Activated T-cell treated with anti-CD3 and anti-CD28 coated beads for 24 hours (primary cell): ENCODE results near the gene CTDSP2.
"Not testable (repeated sequence)": the region's sequence is repeated elsewhere in the genome, so short reads cannot be mapped to it uniquely, and the experiment has no call there.

Experiments used
- DNase-seq: peaks from one replicate; pipeline ENCODE4 v3.0.0-alpha.2; 2020; ENCODE audit warnings: low read depth

CTDSP2 gene

DNA sequence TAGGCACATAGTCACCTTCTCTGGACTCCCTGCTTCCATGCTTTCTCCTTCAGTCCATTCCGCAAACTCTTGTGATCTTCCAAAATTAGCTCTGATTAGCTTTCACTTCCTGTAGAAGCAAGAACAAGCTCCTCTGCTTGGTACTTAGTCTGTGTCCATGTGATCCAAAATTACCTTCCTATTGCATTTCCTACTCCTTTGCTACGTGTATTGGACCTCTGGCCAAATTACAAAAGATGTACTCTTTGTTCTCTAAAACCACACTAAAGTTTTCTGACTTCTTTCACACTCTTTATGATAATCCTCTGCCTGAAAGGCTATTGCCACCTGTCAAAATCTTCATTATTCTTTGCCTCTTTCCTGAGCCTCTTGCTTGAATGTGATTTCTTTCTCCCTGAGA is 64.7 kb downstream of the CTDSP2 start:
- no peak for DNase-seq

DNA sequence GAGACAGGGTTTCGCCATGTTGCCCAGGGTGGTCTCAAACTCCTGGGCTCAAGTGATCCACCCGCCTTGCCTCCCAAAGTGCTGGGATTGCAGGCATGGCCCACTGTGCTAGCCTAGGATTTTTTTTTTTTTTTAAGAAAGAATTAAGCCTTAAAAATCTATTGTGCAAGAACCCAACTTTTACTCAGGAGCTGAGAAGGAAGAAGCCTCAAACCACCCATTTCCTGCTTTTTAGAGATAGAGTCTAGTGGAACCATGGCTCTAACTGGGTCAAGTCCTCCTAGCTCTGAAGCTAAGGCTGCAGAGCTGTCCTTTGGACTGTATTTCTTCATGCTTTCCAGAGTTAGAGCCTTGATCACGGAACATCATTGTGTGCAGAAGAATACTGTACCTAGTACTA is 65.3 kb downstream of the CTDSP2 start:
- no peak for DNase-seq

DNA sequence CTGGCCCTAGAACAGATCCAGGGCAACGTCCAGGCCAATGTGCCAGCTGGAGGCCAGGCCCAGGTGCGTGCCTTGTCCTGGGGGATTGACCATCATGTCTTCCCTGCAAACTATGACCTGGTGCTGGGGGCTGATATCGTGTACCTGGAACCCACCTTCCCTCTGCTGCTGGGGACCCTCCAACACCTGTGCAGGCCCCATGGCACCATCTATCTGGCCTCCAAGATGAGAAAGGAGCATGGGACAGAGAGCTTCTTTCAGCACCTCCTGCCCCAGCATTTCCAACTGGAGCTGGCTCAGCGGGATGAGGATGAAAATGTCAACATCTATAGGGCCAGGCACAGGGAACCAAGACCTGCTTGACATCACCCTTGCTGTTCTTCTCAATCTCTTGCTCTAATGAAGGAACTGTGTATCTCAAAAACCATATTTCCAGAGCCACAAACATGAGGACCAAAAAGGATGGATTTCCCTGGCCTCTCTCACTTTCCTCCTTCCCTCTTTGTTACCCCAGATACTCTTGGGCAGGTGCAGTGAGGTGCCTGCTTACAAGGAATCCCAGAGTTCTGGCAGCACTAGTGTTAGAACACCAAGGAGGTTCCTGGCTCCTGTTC is 66.1 kb downstream of the CTDSP2 start:
- DNase-seq: no peak

DNA sequence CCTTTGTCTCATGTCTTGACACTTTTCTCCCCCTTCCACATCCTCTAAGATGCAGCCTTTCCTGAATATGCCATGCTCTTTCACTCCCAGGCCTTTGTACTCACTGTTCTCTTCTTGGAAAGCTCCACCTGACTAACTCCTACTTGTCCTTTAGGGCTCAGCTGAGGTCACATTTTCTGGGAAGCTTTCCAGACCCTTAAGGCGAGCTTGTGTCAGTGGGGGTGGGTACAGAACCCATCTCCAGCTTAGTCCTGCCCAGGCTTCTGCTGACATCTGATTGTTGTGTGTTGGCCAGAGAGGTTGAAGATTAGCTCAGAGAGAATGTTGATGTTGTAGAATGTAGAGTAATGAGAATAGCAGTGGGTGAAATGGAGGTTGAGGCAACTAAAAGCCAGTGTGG is 66.8 kb downstream of the CTDSP2 start:
- no peak for DNase-seq

DNA sequence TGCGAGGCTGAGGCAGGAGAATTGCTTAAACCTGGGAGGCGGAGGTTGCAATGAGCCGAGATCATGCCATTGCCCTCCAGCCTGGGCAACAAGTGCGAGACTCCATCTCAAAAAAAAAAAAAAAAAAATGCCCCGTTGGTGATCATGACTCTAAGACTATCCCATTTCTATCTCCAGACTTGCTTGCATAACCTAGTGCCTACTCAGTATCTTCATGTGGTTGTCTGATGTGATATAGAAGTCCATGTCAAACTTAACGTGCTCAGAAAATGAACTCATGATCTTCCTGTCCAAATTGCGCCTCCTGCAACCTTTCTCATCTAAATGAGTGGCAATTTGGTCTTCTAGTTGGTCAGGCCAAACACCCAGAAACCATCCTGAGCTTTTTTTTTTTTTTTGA is 68.6 kb downstream of the CTDSP2 start:
- DNase-seq: no peak

DNA sequence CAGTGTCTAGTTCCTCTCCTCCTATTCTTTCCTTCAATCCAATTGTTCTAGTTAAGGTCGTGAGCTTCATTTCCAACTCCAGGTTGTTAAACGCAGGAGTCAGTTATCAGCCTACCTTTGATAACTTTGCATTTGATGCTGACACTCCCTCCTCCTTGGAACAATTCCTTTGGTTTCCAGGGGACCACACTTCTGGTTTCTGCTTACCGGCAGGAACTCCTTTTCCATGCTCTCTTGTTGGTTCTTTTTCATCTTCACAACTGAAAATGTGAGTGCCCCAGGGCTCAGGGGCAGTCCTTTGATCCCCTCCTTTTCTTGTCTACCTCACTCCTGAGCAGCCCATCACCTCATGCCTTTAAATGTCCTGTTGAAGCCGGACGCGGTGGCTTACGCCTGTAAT is 69.2 kb downstream of the CTDSP2 start:
- DNase-seq: no peak

DNA sequence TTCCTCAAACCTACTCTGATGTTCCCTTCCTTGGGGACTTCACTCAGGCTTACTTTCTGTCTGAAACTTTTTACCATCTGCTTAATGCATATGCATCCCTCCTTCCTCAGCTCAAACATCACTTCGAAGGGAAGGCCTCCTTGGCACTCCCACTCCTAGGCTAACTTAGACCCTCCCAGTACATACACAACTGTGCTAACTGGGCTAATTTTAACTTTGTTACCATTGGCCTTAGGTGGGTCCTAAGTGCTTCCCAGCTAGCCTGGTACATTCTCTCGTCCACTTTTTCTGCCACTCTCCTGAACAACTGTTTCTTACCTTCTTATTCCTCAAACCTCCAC is 70.3 kb downstream of the CTDSP2 start:
- DNase-seq: no peak

DNA sequence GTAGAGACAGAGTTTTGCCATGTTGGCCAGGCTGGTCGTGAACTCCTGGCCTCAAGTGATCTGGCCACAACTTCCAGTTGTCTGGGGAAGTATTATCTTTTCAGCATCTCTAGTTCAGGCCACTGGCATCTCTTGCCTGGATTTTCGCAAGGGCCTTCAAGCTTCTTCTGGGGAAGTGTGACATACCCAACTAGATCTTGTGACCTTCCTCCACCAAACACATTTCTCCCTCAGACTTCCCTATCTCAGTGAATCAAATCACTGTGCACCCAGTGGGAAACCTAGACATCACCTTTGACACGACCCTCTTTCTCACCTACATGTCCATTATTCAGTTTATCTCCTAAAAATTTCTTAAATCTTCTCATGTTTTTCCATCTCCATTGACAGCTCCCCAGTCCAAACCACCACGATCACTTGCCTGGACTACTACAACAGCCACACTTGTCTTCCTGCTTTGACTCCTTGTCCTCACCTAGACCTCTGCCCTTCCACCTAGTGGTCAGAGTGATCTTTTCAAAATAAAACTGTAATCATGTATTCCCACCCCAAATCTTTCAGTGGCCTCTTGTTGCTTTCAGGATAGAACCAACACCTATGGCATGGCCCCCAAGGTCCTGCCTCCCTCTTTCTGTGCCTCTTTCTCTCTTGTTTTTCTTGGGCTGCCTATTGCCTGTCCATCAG is 70.8 kb downstream of the CTDSP2 start:
- no peak for DNase-seq

DNA sequence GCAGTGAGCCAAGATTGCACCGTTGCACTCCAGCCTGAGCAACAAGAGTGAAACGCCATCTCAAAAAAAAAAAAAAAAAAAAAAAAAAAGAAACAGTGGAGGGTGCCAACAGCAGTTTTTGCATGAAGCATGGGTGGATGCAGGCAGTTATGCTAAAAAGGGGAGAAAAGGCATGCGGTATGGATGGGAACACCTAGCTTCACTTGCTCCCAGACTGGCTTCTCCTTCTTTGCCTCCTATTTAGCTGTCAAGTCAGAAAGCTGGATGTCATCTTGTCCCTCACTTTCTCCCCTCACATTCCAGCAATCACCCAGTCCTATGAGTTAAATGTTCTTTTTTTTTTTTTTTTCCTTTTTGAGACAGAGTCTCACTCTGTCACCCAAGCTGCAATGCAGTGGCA is 71.5 kb downstream of the CTDSP2 start:
- no peak for DNase-seq

DNA sequence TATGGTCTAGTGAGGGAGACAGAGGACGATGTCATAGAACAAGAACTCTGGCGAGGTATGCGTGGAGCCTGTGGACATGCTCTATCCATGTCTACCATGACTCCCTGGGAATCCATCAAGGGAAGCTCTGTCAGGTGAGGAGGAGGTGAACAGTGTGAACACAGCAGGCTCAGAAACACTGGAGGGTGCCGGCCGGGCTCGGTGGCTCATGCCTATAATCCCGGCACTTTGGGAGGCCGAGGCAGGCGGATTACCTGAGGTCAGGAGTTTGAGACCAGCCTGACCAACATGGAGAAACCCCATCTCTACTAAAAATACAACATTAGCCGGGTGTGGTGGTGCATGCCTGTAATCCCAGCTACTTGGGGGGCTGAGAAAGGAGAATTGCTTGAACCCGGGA is 71.9 kb downstream of the CTDSP2 start:
- DNase-seq: not testable (repeated sequence)

DNA sequence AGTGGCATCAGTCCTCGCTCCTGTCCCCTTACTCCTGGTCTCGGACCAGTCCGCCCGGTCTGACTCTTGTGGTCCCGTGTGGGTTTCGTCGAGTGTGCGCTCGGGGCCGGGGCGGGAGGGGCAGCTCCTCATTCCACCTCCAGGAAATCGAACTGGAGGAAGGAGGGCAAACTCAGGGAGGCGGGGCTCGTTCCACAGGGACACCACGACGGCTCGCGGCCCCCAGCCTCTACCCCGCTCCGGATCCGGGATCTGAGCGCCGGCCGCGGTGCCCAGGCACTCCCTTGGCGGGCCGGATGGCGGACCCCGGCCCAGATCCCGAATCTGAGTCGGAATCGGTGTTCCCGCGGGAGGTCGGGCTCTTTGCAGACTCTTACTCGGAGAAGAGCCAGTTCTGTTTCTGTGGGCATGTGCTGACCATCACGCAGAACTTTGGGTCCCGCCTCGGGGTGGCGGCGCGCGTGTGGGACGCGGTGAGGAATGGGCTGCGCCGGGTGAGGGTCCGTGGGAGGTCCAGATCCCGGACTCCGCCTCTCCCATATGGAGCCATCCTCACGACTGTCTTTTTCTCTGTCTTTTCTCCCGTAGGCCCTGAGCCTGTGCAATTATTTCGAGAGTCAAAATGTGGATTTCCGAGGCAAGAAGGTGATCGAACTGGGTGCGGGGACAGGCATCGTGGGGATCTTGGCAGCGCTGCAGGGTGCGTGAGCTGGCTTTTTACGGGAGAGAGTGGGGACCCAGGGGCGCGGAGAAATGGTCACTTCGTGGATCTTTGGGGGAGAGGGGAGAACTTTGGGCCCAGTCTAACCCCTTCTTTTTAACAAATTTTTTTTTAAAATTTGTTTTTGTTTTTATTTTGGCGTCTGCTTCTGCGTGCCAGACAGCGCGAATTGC is 73.9 kb downstream of the CTDSP2 start, which contains the start of gene EEF1AKMT3:
TSS of gene EEF1AKMT3 (plus strand) at position 186 of the 894 bp plus-strand sequence. CDS start at position 297, 111 bp downstream.
- no peak for DNase-seq

DNA sequence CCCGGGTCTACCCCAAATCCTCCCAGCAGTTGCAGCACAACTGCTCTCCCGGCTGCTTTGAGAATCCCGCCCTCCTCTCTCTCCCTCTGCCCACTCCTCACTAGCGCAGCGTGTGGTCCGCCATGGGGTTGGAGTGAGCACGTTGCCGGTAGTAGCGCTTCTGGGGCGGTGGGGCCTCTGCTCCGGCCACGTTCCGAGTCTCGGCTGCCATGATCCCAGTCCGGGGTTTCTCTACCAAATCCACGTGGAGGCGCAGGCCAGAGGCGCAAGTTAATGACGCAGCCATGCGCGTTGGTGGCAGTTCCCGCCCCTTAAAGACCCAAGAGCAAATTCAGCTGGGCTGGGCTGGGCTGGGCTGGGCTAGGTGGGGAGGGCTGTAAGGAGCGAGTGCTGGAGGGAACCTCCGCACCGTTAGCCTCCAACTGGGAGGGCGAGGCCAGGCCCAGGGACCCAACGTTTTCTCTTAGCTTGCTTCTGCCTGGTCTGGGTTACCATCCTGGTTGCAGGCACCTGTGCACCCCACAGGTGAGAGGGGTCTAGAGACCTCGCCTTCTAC is 74.6 kb downstream of the CTDSP2 start, which contains the start of gene METTL1:
TSS of gene METTL1 (minus strand) at position 233 of the 556 bp plus-strand sequence. CDS start at position 211, 22 bp downstream.
- DNase-seq: peak; percentile 92

DNA sequence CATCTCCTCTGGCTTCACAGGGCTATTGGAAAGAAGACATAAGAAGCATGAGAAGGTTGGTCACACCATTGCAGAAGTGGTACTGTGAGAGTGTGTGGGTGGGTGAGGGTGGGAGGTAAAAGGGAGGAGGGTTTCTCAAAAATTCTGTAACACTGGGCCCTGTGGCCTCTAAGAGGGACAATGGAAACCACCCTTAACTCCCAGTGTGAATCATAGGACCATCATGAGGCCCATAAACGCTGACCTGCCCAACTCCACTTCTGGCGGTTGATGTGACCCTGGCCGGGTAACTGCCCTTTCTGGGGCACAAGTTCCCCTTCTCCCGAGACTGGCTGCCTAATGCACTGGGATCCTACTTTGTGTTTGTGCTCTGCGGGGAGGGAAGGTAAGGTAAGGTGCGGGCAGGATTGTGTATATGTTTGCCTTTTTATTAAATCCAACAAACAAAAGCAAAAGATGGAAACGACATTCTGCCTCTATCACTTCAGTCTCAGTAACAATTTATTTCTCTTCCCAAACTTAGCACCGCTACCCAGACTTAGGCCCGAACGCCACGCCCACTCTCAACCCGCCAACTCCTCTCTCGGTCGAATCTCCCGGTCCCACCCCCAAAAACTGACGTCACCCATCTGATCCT is 75.2 kb downstream of the CTDSP2 start:
- DNase-seq: peak; percentile 91

DNA sequence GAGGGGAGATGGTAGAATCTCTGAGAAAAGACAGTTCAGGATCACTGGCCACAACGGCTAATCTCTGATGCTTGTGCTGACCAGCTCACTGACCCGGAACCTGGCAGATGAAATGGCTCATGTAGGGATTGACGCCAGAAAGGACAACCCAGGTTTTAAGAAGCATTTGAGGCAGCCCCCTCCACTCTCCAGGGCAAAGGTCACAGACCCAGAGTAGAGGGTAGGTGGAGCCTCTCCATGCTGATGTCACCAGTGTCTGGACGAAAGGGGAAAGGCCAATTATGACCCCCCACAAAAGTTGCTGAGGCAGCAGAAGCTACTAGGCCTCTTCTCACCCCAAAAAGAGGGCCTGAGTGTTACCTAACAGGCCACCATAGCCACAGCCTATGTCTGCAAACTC is 75.8 kb downstream of the CTDSP2 start:
- DNase-seq: no peak
